ENCODE measurements around the gene DPM3.

Gene DPM3

GRCh38 chr1:155135415-155136028 is 4.8 kb downstream of the DPM3 start, which contains the start of gene SLC50A1 (continued):
- TF ChIP-seq ZNF146 (tag by site-specific recombination; IDR thresholded peaks at IDR 0.05) (no peak), ZNF768 (tag by site-specific recombination; IDR thresholded peaks at IDR 0.05) (no peak), ZNF561 (tag by site-specific recombination; IDR thresholded peaks at IDR 0.05; ENCODE audit: borderline replicate concordance) (peak; percentile 54; the same call in 1 of the 2 replicates), WT1 (tag by site-specific recombination; IDR thresholded peaks at IDR 0.05) (no peak), ZNF555 (tag by site-specific recombination; conservative IDR thresholded peaks at IDR 0.05) (no peak), ZNF488 (tag by site-specific recombination; IDR thresholded peaks at IDR 0.05) (no peak), ZNF792 (tag by site-specific recombination; IDR thresholded peaks at IDR 0.05) (no peak; the same call in 1 of the 2 replicates), SP7 (tag by site-specific recombination; IDR thresholded peaks at IDR 0.05) (no peak; the same call in none of the 2 replicates), ZNF140 (tag by site-specific recombination; IDR thresholded peaks at IDR 0.05) (no peak), GFI1B (tag by site-specific recombination; IDR thresholded peaks at IDR 0.05) (no peak), ZNF544 (tag by site-specific recombination; IDR thresholded peaks at IDR 0.05) (no peak), ZNF19 (tag by site-specific recombination; IDR thresholded peaks at IDR 0.05; ENCODE audit: low read depth) (no peak), ZNF701 (tag by site-specific recombination; IDR thresholded peaks at IDR 0.05) (no peak), ZNF221 (tag by site-specific recombination; IDR thresholded peaks at IDR 0.05; ENCODE audit: borderline replicate concordance) (no peak), SALL2 (tag by site-specific recombination; IDR thresholded peaks at IDR 0.05; ENCODE audit: borderline replicate concordance) (no peak), ZNF560 (tag by site-specific recombination; IDR thresholded peaks at IDR 0.05; ENCODE audit: borderline replicate concordance) (no peak), ZNF10 (tag by site-specific recombination; IDR thresholded peaks at IDR 0.05) (no peak), MZF1 (tag by site-specific recombination; IDR thresholded peaks at IDR 0.05; ENCODE audit: borderline replicate concordance) (no peak), ZNF449 (tag by site-specific recombination; IDR thresholded peaks at IDR 0.05) (peak; percentile 83), ZNF174 (tag by site-specific recombination; IDR thresholded peaks at IDR 0.05) (no peak), GLI4 (tag by site-specific recombination; IDR thresholded peaks at IDR 0.05) (no peak), SP3 (tag by site-specific recombination; IDR thresholded peaks at IDR 0.05) (peak; percentile 89), YY1 (tag by site-specific recombination; IDR thresholded peaks at IDR 0.05) (no peak), ZNF292 (tag by site-specific recombination; IDR thresholded peaks at IDR 0.05; ENCODE audit: borderline replicate concordance, low read depth) (no peak)
- TF ChIP-seq, protein P1, sequence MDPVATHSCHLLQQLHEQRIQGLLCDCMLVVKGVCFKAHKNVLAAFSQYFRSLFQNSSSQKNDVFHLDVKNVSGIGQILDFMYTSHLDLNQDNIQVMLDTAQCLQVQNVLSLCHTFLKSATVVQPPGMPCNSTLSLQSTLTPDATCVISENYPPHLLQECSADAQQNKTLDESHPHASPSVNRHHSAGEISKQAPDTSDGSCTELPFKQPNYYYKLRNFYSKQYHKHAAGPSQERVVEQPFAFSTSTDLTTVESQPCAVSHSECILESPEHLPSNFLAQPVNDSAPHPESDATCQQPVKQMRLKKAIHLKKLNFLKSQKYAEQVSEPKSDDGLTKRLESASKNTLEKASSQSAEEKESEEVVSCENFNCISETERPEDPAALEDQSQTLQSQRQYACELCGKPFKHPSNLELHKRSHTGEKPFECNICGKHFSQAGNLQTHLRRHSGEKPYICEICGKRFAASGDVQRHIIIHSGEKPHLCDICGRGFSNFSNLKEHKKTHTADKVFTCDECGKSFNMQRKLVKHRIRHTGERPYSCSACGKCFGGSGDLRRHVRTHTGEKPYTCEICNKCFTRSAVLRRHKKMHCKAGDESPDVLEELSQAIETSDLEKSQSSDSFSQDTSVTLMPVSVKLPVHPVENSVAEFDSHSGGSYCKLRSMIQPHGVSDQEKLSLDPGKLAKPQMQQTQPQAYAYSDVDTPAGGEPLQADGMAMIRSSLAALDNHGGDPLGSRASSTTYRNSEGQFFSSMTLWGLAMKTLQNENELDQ (tag by site-specific recombination; IDR thresholded peaks at IDR 0.05; ENCODE audit: low read depth): no peak
- TF ChIP-seq, protein P2, sequence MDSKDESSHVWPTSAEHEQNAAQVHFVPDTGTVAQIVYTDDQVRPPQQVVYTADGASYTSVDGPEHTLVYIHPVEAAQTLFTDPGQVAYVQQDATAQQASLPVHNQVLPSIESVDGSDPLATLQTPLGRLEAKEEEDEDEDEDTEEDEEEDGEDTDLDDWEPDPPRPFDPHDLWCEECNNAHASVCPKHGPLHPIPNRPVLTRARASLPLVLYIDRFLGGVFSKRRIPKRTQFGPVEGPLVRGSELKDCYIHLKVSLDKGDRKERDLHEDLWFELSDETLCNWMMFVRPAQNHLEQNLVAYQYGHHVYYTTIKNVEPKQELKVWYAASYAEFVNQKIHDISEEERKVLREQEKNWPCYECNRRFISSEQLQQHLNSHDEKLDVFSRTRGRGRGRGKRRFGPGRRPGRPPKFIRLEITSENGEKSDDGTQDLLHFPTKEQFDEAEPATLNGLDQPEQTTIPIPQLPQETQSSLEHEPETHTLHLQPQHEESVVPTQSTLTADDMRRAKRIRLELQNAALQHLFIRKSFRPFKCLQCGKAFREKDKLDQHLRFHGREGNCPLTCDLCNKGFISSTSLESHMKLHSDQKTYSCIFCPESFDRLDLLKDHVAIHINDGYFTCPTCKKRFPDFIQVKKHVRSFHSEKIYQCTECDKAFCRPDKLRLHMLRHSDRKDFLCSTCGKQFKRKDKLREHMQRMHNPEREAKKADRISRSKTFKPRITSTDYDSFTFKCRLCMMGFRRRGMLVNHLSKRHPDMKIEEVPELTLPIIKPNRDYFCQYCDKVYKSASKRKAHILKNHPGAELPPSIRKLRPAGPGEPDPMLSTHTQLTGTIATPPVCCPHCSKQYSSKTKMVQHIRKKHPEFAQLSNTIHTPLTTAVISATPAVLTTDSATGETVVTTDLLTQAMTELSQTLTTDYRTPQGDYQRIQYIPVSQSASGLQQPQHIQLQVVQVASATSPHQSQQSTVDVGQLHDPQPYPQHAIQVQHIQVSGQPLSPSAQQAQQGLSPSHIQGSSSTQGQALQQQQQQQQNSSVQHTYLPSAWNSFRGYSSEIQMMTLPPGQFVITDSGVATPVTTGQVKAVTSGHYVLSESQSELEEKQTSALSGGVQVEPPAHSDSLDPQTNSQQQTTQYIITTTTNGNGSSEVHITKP (tag by site-specific recombination; IDR thresholded peaks at IDR 0.05): no peak
